Measurements from ENCODE around the gene CDH9.

DNA sequence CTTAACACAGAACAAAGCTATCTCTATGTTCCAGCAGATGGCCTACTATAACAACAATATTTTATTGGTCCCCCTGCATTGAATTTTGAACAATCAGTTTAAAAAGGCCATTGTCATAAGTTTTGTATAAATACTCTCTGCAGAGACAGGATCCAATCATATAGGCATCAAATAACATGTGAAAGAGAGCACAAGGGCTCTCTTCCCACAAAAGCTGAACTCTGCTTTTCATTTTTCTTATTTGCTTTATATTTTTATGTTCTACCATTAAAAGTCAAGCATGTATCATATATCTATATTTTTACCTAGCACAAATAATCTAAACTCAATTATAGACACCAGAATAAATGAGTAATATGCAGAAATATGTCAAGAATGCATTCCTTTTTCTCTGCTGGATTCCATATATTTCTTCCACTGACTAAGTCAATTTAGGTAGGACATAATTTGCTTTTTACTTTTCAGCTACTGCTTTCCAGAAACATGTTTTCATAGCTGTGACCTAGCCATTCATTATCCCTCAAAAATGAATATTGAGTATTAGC is 143.6 kb downstream of the CDH9 start:
- no peak for TF ChIP-seq EZH2 (IDR thresholded peaks at IDR 0.05; ENCODE audit: borderline replicate concordance)
- TF ChIP-seq, protein P1, sequence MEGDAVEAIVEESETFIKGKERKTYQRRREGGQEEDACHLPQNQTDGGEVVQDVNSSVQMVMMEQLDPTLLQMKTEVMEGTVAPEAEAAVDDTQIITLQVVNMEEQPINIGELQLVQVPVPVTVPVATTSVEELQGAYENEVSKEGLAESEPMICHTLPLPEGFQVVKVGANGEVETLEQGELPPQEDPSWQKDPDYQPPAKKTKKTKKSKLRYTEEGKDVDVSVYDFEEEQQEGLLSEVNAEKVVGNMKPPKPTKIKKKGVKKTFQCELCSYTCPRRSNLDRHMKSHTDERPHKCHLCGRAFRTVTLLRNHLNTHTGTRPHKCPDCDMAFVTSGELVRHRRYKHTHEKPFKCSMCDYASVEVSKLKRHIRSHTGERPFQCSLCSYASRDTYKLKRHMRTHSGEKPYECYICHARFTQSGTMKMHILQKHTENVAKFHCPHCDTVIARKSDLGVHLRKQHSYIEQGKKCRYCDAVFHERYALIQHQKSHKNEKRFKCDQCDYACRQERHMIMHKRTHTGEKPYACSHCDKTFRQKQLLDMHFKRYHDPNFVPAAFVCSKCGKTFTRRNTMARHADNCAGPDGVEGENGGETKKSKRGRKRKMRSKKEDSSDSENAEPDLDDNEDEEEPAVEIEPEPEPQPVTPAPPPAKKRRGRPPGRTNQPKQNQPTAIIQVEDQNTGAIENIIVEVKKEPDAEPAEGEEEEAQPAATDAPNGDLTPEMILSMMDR (IDR thresholded peaks at IDR 0.05; ENCODE audit: poor library complexity): no peak
- no peak for TF ChIP-seq EZH2phosphoT487 (IDR thresholded peaks at IDR 0.05; ENCODE audit: low read depth, severe bottlenecking, unreplicated experiment)
